H1 (cell line): Measurements from ENCODE around the gene RADX. TPM values are rescaled to one million over a fixed set of nuclear protein-coding genes. Genes with fewer than 3 reads are reported as not detected.

Experiments
- CTCF ChIA-PET: fragments of 300-600 bp; sonication (Branson Sonifier 250); formaldehyde crosslinking; loops from one replicate; lab custom pipeline; 2021; ENCODE audit not compliant: partially characterized antibody; lab: Charles Lee
- POLR2A ChIA-PET: fragments of 300-600 bp; sonication (Branson Sonifier 250); formaldehyde crosslinking; loops from one replicate; lab custom pipeline; 2021; ENCODE audit warnings: inconsistent platforms; ENCODE audit not compliant: partially characterized antibody; lab: Charles Lee
- DNase-seq, 2 experiments: peaks; one replicate each; pipeline versions ENCODE4 v3.0.0 to v3.0.0-alpha.2; 2010 to 2022; ENCODE audit warnings: low spot score in 2 of 2, low read depth in 1 of 2, mixed read lengths in 1 of 2
- FAIRE-seq: peaks from 2 replicates; lab custom pipeline; 2011; peaks lifted over from hg19 to GRCh38; lab: Jason Lieb, UNC
- H2AFZ ChIP-seq: 2 replicates; pipeline ENCODE4 v1.8.1; 2012; ENCODE audit warnings: low read length, inconsistent platforms
- H2AK5ac ChIP-seq: 2 replicates; pipeline ENCODE4 v1.6.1; 2013; ENCODE audit warnings: low read depth, low read length
- H2BK120ac ChIP-seq: replicated peaks from 2 replicates; pipeline ENCODE3; 2013; ENCODE audit warnings: low read depth, low read length, inconsistent platforms
- H2BK12ac ChIP-seq: 2 replicates; pipeline ENCODE4 v1.6.1; 2013; ENCODE audit warnings: low read depth, low read length
- H2BK15ac ChIP-seq: 2 replicates; pipeline ENCODE4 v1.6.1; 2013; ENCODE audit warnings: low read length
- H2BK20ac ChIP-seq: 2 replicates; pipeline ENCODE4 v1.6.1; 2013; ENCODE audit warnings: low read length
- H2BK5ac ChIP-seq: 2 replicates; pipeline ENCODE4 v1.6.1; 2013; ENCODE audit warnings: low read depth, low read length
- H3K14ac ChIP-seq: 2 replicates; pipeline ENCODE4 v1.6.1; 2013; ENCODE audit warnings: inconsistent platforms; ENCODE audit not compliant: insufficient read length
- H3K18ac ChIP-seq: 2 replicates; pipeline ENCODE4 v1.6.1; 2013; ENCODE audit warnings: low read length; ENCODE audit errors: extremely low read depth
- H3K23ac ChIP-seq: 2 replicates; pipeline ENCODE4 v1.6.1; 2013; ENCODE audit warnings: inconsistent platforms; ENCODE audit not compliant: insufficient read length
- H3K23me2 ChIP-seq: 2 replicates; pipeline ENCODE4 v1.6.1; 2013; ENCODE audit warnings: low read depth, low read length
- H3K27ac ChIP-seq: 2 replicates; pipeline ENCODE4 v1.6.1; 2011; ENCODE audit warnings: low read depth, low read length, inconsistent platforms
- H3K27me3 ChIP-seq, 4 experiments: replicated peaks in 1 of 4; 1 replicate in 1 of 4; 2 replicates in 3 of 4; pipeline versions ENCODE4 v1.6.1 to v1.8.1; 2011 to 2013; ENCODE audit warnings: low read length in 3 of 4, mild to moderate bottlenecking in 3 of 4, inconsistent platforms in 2 of 4, mixed read lengths in 2 of 4, moderate library complexity in 1 of 4; ENCODE audit not compliant: control insufficient read depth in 3 of 4, insufficient read depth in 3 of 4; ENCODE audit errors: extremely low read depth in 1 of 4
- H3K36me3 ChIP-seq, 4 experiments: 2 replicates each; pipeline versions ENCODE4 v1.6.1 to v1.8.1; 2011 to 2013; ENCODE audit warnings: mild to moderate bottlenecking in 4 of 4, low read length in 3 of 4, moderate library complexity in 2 of 4, control low read depth in 1 of 4, inconsistent platforms in 1 of 4; ENCODE audit not compliant: insufficient read depth in 4 of 4, control insufficient read depth in 2 of 4
- H3K4ac ChIP-seq: replicated peaks from 2 replicates; pipeline ENCODE3; 2013; ENCODE audit warnings: low read length, low read depth, mixed read lengths, inconsistent platforms; ENCODE audit not compliant: insufficient read length
- H3K4me1 ChIP-seq, 4 experiments: replicated peaks in 1 of 4; 1 replicate in 1 of 4; 2 replicates in 3 of 4; pipeline versions ENCODE4 v1.6.1 to v1.8.1; 2011 to 2013; ENCODE audit warnings: low read length in 3 of 4, inconsistent platforms in 2 of 4, mixed read lengths in 1 of 4; ENCODE audit not compliant: insufficient read depth in 4 of 4, control insufficient read depth in 3 of 4
- H3K4me2 ChIP-seq, 2 experiments: 2 replicates each; pipeline versions ENCODE4 v1.6.1 to v1.8.1; 2011 to 2013; ENCODE audit warnings: low read depth in 2 of 2, low read length in 2 of 2, control low read depth in 1 of 2, inconsistent platforms in 1 of 2, mild to moderate bottlenecking in 1 of 2; ENCODE audit not compliant: insufficient read depth in 1 of 2
- H3K4me3 ChIP-seq, 4 experiments: fragments of 200-600, 300-600 bp in 1 of 4; sonication (generic), shearing (Covaris generic), sonication (Bioruptor Twin) in 1 of 4; 2 replicates each; pipeline versions ENCODE4 v1.5.1 to v1.8.1; 2011 to 2016; ENCODE audit warnings: low read length in 4 of 4, low read depth in 3 of 4, control low read depth in 2 of 4, inconsistent platforms in 2 of 4, mild to moderate bottlenecking in 2 of 4, mixed read lengths in 1 of 4, moderate library complexity in 1 of 4; ENCODE audit not compliant: insufficient read depth in 2 of 4; ENCODE audit errors: extremely low read depth in 1 of 4
- H3K56ac ChIP-seq: replicated peaks from 2 replicates; pipeline ENCODE3; 2013; ENCODE audit warnings: low read depth, mild to moderate bottlenecking, mixed read lengths, low read length, inconsistent platforms; ENCODE audit not compliant: insufficient read length
- H3K79me1 ChIP-seq: 2 replicates; pipeline ENCODE4 v1.6.1; 2013; ENCODE audit warnings: low read depth, low read length, control low read depth
- H3K79me2 ChIP-seq, 2 experiments: 2 replicates each; pipeline versions ENCODE4 v1.6.1 to v1.8.1; 2012 to 2013; ENCODE audit warnings: low read length in 2 of 2, mild to moderate bottlenecking in 2 of 2, inconsistent platforms in 1 of 2; ENCODE audit not compliant: insufficient read depth in 2 of 2, control insufficient read depth in 1 of 2
- H3K9ac ChIP-seq, 4 experiments: replicated peaks in 1 of 4; 1 replicate in 1 of 4; 2 replicates in 3 of 4; pipeline versions ENCODE4 v1.6.1 to v1.8.1; 2011 to 2013; ENCODE audit warnings: low read depth in 3 of 4, low read length in 3 of 4, control low read depth in 2 of 4, mild to moderate bottlenecking in 2 of 4, moderate library complexity in 2 of 4, inconsistent platforms in 1 of 4; ENCODE audit errors: extremely low read depth in 1 of 4
- H3K9me3 ChIP-seq, 2 experiments: 2 replicates each; pipeline versions ENCODE4 v1.6.1 to v1.8.1; 2012 to 2013; ENCODE audit warnings: mild to moderate bottlenecking in 2 of 2, moderate library complexity in 2 of 2, control low read depth in 1 of 2, inconsistent platforms in 1 of 2, low read depth in 1 of 2, low read length in 1 of 2, mixed read lengths in 1 of 2; ENCODE audit not compliant: insufficient read depth in 2 of 2
- H4K20me1 ChIP-seq, 2 experiments: replicated peaks in 1 of 2; 2 replicates each; pipeline versions ENCODE3 to v1.8.1; 2011 to 2013; ENCODE audit warnings: inconsistent platforms in 2 of 2, low read length in 2 of 2, mild to moderate bottlenecking in 1 of 2; ENCODE audit not compliant: insufficient read depth in 2 of 2, control insufficient read depth in 1 of 2
- H4K5ac ChIP-seq: 2 replicates; pipeline ENCODE4 v1.6.1; 2013; ENCODE audit warnings: low read length, low read depth, mixed read lengths, inconsistent platforms; ENCODE audit not compliant: insufficient read length
- H4K8ac ChIP-seq: 2 replicates; pipeline ENCODE4 v1.8.0; 2013; ENCODE audit warnings: mild to moderate bottlenecking, moderate library complexity, low read length, inconsistent platforms; ENCODE audit not compliant: insufficient read depth; ENCODE audit errors: extremely low read depth
- H4K91ac ChIP-seq: replicated peaks from 2 replicates; pipeline ENCODE3; 2013; ENCODE audit warnings: low read length, mixed read lengths, inconsistent platforms; ENCODE audit not compliant: insufficient read length
- SP1 ChIP-seq: IDR thresholded peaks from 2 replicates; pipeline ENCODE4 v1.6.1; 2011; ENCODE audit warnings: low read depth, low read length
- WGBS, 2 experiments: shearing (Covaris generic) in 1 of 2; methylation state at CpG; one replicate each; pipeline versions ENCODE4 v1.1.6 to v1.1.7; 2013 to 2015; ENCODE audit warnings: low lambda C conversion rate in 2 of 2, mixed read lengths in 2 of 2, inconsistent platforms in 1 of 2, low coverage in 1 of 2, missing lambda C conversion rate in 1 of 2; ENCODE audit not compliant: insufficient replicate concordance in 2 of 2, insufficient coverage in 1 of 2, insufficient read length in 1 of 2; ENCODE audit errors: extremely low coverage in 1 of 2, missing lambda C conversion rate in 1 of 2; 5-methylcytosine and 5-hydroxymethylcytosine counted together
- polyA plus RNA-seq, 7 experiments: library from polyadenylated mRNA; depleted of rRNA in 3 of 7; stranded (reverse) in 5 of 7; unstranded in 2 of 7; fragments of >200 nt in 5 of 7; fragments of 200-250 nt in 2 of 7; gene quantifications; 1 replicate in 5 of 7; 2 replicates in 1 of 7; 4 replicates in 1 of 7; pipeline versions ENCODE4 v1.2.1 to v1.2.3, GENCODE V29; 2011 to 2013; ENCODE audit warnings: missing spikeins in 2 of 7, mixed read lengths in 2 of 7
- total RNA-seq: library from RNA; stranded (reverse); fragmentation: NEBNext Ultra II Directional; extraction: Animal tissue kit (Norgen Biotek cat#: 25700); gene quantifications from 2 replicates; pipeline ENCODE4 v1.2.1, GENCODE V29; 2021

Gene RADX
- total and polyA plus RNA-seq, 2 of the 8 experiments (the other 6 are each of a cell fraction or from before 2014, with no cell fraction given), result 1.7 to 4.5 TPM

DNA sequence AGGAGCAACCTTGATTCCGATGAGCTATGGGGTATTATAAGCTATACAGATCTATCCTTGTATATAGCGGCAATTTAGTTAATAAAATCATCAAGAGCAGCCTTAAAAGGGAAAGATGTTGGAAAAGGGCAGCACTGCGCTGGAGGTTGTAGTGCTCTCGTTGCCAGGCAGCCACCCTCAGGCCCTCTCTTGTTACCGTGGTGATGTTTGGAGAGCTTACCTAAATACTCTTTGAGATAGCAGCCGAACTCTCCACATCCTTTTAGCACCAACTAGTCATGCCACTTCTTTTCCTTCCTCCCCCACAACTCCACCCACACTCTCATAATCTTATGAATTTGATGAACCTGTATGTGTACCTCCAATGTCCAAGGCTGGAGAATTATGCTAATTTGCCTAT, 3.8 kb upstream of the RADX start:
- no peak for DNase-seq
- no peak overlapping the region for H2BK20ac ChIP-seq
- no peaks in the 10 kb centered on the region for H3K79me2 ChIP-seq
- H4K91ac ChIP-seq, result no peak overlapping the region
- ChIA-PET POLR2A (no interaction called here), CTCF (interaction anchor here (0.9 kb wide), 1 partner anchor 27 kb away, joined by 3 read pairs; no protein-coding TSS in a partner anchor)
- H3K14ac ChIP-seq, result no peak overlapping the region
- no peak overlapping the region for H2AK5ac ChIP-seq
- H4K8ac ChIP-seq, result no peak overlapping the region
- H2BK12ac ChIP-seq, result no peak overlapping the region
- H3K23me2 ChIP-seq, result peaks cover 2% of the 10 kb centered on the region; the same call in 1 of the 2 replicates
- no peak overlapping the region for H3K27ac ChIP-seq
- H3K36me3 ChIP-seq, result no peaks in the 10 kb centered on the region
- H2BK120ac ChIP-seq, result no peak overlapping the region
- no peak overlapping the region for H3K4me3 ChIP-seq
- no peak for TF ChIP-seq SP1
- TF ChIP-seq, all 59 proteins: peak for 0
- Histone ChIP-seq H2AFZ (no peak overlapping the region), H2BK15ac (no peak overlapping the region), H2BK5ac (no peak overlapping the region), H3K9me3 (no peaks in the 10 kb centered on the region), H4K20me1 (no peaks in the 10 kb centered on the region), H3K4me2 (no peak overlapping the region), H3K56ac (no peak overlapping the region), H4K5ac (no peak overlapping the region), H3K79me1 (no peaks in the 10 kb centered on the region), H3K18ac (no peak overlapping the region), H3K9ac (no peak overlapping the region), H3K23ac (no peak overlapping the region), H3K4me1 (0 out of 7 replicates have a peak, but pooled peaks cover 0 to 2% (median 0%) of the 10 kb centered on the region in 4 experiments), H3K27me3 (no peaks in the 10 kb centered on the region; a peak in 1 of 7 replicates), H3K4ac (no peak overlapping the region)
- 97% methylated on average over 5 of the region's 6 CpGs; no CpG with 5 or more reads in 1 of the 2 experiments for WGBS, 2 experiments
- no peak for FAIRE-seq
